ENCODE results near the gene ARID1B. TPM values are rescaled to one million over a fixed set of nuclear protein-coding genes. Genes with fewer than 3 reads are reported as not detected.

The ARID1B gene
- total and polyA plus RNA-seq, 10 donors: 17.7 to 223 (median 141) TPM

- H3K36me3 ChIP-seq: no peaks in the 10 kb centered on the region
- 78 to 95% (median 83%) methylated on average over 2 of the region's 2 CpGs for WGBS, 5 donors
- TF ChIP-seq POLR2A (IDR thresholded peaks at IDR 0.05) (no peak), POLR2AphosphoS5 (IDR thresholded peaks at IDR 0.05) (no peak), CTCF (IDR thresholded peaks at IDR 0.05 in 8 of 11, conservative IDR thresholded peaks at IDR 0.05 in 3 of 11) (no peak)
Observed at GRCh38 chr6:156857573-156857972, 80.4 kb downstream of the ARID1B start.

GRCh38 chr6:156859686-156860085 is 82.5 kb downstream of the ARID1B start:
- DNase-seq: no peak
- 75 to 97% (median 85%) methylated on average over 1 of the region's 1 CpG for WGBS, 5 donors
- no peaks in the 10 kb centered on the region for H3K27me3 ChIP-seq (replicated peaks in 1 of 7)
- H3K36me3 ChIP-seq: no peaks in the 10 kb centered on the region
- no peak overlapping the region for H3K4me3 ChIP-seq
- H3K4me1 ChIP-seq: peaks cover 14 to 100% (median 55%) of the 10 kb centered on the region in 6 donors
- intact Hi-C loops (cut with DNase I; ENCODE audit: low total_unique reads): no loop called here
- no peaks in the 10 kb centered on the region for H3K9me3 ChIP-seq
- no peak overlapping the region for H3K27ac ChIP-seq
- TF ChIP-seq CTCF (IDR thresholded peaks at IDR 0.05 in 8 of 11, conservative IDR thresholded peaks at IDR 0.05 in 3 of 11): no peak
- no peak for TF ChIP-seq POLR2AphosphoS5 (IDR thresholded peaks at IDR 0.05)
- no peak for TF ChIP-seq POLR2A (IDR thresholded peaks at IDR 0.05)

More at GRCh38 chr6:156857573-156857972, 80.4 kb downstream of the ARID1B start:
- Histone ChIP-seq H3K4me1 (peaks cover 14 to 100% (median 54%) of the 10 kb centered on the region in 6 donors), H3K27ac (peak overlapping the region in 1 of 8 donors; percentile 4), H3K9me3 (no peaks in the 10 kb centered on the region), H3K27me3 (replicated peaks in 1 of 7) (no peaks in the 10 kb centered on the region), H3K4me3 (no peak overlapping the region)
- intact Hi-C loops (cut with DNase I; ENCODE audit: low total_unique reads): no loop called here
- DNase-seq: no peak

- H3K4me3 ChIP-seq: no peak overlapping the region
- peaks cover 15 to 100% (median 59%) of the 10 kb centered on the region in 6 donors for H3K4me1 ChIP-seq
- 67 to 83% (median 74%) methylated on average over 7 of the region's 7 CpGs for WGBS, 5 donors
- TF ChIP-seq CTCF (IDR thresholded peaks at IDR 0.05 in 8 of 11, conservative IDR thresholded peaks at IDR 0.05 in 3 of 11): no peak
- no peak for TF ChIP-seq POLR2AphosphoS5 (IDR thresholded peaks at IDR 0.05)
- no peak for TF ChIP-seq POLR2A (IDR thresholded peaks at IDR 0.05)
- H3K36me3 ChIP-seq: no peaks in the 10 kb centered on the region
- H3K27ac ChIP-seq: no peak overlapping the region
- H3K27me3 ChIP-seq (replicated peaks in 1 of 7): no peaks in the 10 kb centered on the region
- intact Hi-C loops (cut with DNase I; ENCODE audit: low total_unique reads): no loop called here
- H3K9me3 ChIP-seq: no peaks in the 10 kb centered on the region
- DNase-seq: no peak
Observed at GRCh38 chr6:156862711-156863110, 85.5 kb downstream of the ARID1B start.

GRCh38 chr6:156863504-156863903 is 86.3 kb downstream of the ARID1B start:
- Histone ChIP-seq H3K27ac (peak overlapping the region in 1 of 8 donors; percentile 20), H3K9me3 (no peaks in the 10 kb centered on the region), H3K36me3 (no peaks in the 10 kb centered on the region), H3K27me3 (replicated peaks in 1 of 7) (no peaks in the 10 kb centered on the region), H3K4me1 (peaks cover 18 to 100% (median 65%) of the 10 kb centered on the region in 6 donors), H3K4me3 (no peak overlapping the region)
- no peak for DNase-seq
- intact Hi-C loops (cut with DNase I; ENCODE audit: low total_unique reads): no loop called here
- TF ChIP-seq CTCF (IDR thresholded peaks at IDR 0.05 in 8 of 11, conservative IDR thresholded peaks at IDR 0.05 in 3 of 11) (no peak), POLR2A (IDR thresholded peaks at IDR 0.05) (no peak), POLR2AphosphoS5 (IDR thresholded peaks at IDR 0.05) (no peak)
